ENCODE measurements around the gene UMAD1. TPM values are rescaled to one million over a fixed set of nuclear protein-coding genes. Genes with fewer than 3 reads are reported as not detected.

The UMAD1 gene
- total and polyA plus RNA-seq, 2 of the 13 experiments (the other 11 are each of a cell fraction or from before 2014, with no cell fraction given) = 16.8 to 17.6 TPM

GRCh38 chr7:7768977-7769709 lies 128.6 kb downstream of the UMAD1 start (continued):
- TF ChIP-seq ZFYVE20 (CRISPR knock-in tag; IDR thresholded peaks at IDR 0.05; ENCODE audit: borderline replicate concordance, low read depth) (no peak), ZNF317 (CRISPR knock-in tag; IDR thresholded peaks at IDR 0.05) (no peak), PITX1 (CRISPR knock-in tag; IDR thresholded peaks at IDR 0.05) (no peak), ATF2 (CRISPR knock-in tag; IDR thresholded peaks at IDR 0.05) (no peak), ZNF503 (CRISPR knock-in tag; IDR thresholded peaks at IDR 0.05) (no peak), KLF15 (CRISPR knock-in tag; IDR thresholded peaks at IDR 0.05; ENCODE audit: borderline replicate concordance) (no peak), SIN3A (IDR thresholded peaks at IDR 0.05; ENCODE audit: borderline replicate concordance, low read depth, low read length) (no peak), KAT8 (CRISPR knock-in tag; IDR thresholded peaks at IDR 0.05) (no peak)
- TF ChIP-seq, protein P1, sequence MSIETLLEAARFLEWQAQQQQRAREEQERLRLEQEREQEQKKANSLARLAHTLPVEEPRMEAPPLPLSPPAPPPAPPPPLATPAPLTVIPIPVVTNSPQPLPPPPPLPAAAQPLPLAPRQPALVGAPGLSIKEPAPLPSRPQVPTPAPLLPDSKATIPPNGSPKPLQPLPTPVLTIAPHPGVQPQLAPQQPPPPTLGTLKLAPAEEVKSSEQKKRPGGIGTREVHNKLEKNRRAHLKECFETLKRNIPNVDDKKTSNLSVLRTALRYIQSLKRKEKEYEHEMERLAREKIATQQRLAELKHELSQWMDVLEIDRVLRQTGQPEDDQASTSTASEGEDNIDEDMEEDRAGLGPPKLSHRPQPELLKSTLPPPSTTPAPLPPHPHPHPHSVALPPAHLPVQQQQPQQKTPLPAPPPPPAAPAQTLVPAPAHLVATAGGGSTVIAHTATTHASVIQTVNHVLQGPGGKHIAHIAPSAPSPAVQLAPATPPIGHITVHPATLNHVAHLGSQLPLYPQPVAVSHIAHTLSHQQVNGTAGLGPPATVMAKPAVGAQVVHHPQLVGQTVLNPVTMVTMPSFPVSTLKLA (IDR thresholded peaks at IDR 0.05) = no peak
